DOHH2 (cell line): ENCODE data around the gene CACNA2D1.

ENCODE experiments used
- EZH2phosphoT487 ChIP-seq: fragments of 200-600 bp; sonication (generic); IDR thresholded peaks from 2 replicates; pipeline ENCODE4 v1.6.1; 2017; ENCODE audit warnings: borderline replicate concordance, mild to moderate bottlenecking, antibody characterized with exemption, low read length, moderate library complexity, mixed read lengths
- TF ChIP-seq, protein P1 (sequence below): fragments of 200-600 bp; sonication (generic); IDR thresholded peaks from one replicate; pipeline ENCODE4 v1.5.1; 2014; ENCODE audit warnings: antibody characterized with exemption, mild to moderate bottlenecking, low read depth, low read length; ENCODE audit not compliant: poor library complexity, severe bottlenecking

DNA sequence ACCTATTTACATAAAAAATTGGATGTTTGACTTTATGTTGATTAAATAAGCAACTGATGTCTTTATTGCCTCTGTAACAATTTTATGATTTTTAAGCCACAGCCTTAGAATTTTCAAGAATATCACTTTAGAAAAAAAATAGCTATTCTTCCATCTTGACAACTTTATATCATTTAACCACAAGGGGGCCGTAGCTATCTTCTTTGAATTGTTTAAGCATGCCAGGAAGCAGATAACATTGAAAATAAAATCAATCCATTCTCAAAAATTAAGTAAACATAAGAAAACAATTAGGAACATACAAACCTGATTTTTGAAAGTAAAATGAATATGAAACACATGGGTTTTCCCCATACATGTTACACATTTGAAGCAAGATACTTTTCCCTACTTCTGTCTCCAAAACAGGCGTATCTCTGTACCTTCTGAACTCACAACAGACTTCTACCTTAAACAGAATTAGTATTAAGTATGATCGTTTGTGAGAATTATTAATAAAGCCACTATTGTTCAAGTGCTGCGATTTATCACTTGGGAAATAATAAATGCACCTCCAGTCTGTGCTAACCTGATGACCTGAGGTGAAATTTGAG is 209.0 kb downstream of the CACNA2D1 start:
- TF ChIP-seq, protein P1, sequence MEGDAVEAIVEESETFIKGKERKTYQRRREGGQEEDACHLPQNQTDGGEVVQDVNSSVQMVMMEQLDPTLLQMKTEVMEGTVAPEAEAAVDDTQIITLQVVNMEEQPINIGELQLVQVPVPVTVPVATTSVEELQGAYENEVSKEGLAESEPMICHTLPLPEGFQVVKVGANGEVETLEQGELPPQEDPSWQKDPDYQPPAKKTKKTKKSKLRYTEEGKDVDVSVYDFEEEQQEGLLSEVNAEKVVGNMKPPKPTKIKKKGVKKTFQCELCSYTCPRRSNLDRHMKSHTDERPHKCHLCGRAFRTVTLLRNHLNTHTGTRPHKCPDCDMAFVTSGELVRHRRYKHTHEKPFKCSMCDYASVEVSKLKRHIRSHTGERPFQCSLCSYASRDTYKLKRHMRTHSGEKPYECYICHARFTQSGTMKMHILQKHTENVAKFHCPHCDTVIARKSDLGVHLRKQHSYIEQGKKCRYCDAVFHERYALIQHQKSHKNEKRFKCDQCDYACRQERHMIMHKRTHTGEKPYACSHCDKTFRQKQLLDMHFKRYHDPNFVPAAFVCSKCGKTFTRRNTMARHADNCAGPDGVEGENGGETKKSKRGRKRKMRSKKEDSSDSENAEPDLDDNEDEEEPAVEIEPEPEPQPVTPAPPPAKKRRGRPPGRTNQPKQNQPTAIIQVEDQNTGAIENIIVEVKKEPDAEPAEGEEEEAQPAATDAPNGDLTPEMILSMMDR = peak; percentile 70
- no peak for TF ChIP-seq EZH2phosphoT487
